SKM-1 treated with dmso at 0.1 percent for 144 hours (cell line): ENCODE data around the gene ADAM22.
"Not testable (repeated sequence)": the region's sequence is repeated elsewhere in the genome, so short reads cannot be mapped to it uniquely, and the experiment has no call there.

Source experiments
- DNase-seq: peaks from one replicate; lab custom pipeline; 2025; ENCODE audit not compliant: unreplicated experiment; lab: John Stamatoyannopoulos, UW

The ADAM22 gene, protein sequence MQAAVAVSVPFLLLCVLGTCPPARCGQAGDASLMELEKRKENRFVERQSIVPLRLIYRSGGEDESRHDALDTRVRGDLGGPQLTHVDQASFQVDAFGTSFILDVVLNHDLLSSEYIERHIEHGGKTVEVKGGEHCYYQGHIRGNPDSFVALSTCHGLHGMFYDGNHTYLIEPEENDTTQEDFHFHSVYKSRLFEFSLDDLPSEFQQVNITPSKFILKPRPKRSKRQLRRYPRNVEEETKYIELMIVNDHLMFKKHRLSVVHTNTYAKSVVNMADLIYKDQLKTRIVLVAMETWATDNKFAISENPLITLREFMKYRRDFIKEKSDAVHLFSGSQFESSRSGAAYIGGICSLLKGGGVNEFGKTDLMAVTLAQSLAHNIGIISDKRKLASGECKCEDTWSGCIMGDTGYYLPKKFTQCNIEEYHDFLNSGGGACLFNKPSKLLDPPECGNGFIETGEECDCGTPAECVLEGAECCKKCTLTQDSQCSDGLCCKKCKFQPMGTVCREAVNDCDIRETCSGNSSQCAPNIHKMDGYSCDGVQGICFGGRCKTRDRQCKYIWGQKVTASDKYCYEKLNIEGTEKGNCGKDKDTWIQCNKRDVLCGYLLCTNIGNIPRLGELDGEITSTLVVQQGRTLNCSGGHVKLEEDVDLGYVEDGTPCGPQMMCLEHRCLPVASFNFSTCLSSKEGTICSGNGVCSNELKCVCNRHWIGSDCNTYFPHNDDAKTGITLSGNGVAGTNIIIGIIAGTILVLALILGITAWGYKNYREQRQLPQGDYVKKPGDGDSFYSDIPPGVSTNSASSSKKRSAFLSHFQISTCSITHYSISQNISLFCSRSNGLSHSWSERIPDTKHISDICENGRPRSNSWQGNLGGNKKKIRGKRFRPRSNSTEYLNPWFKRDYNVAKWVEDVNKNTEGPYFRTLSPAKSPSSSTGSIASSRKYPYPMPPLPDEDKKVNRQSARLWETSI

DNA sequence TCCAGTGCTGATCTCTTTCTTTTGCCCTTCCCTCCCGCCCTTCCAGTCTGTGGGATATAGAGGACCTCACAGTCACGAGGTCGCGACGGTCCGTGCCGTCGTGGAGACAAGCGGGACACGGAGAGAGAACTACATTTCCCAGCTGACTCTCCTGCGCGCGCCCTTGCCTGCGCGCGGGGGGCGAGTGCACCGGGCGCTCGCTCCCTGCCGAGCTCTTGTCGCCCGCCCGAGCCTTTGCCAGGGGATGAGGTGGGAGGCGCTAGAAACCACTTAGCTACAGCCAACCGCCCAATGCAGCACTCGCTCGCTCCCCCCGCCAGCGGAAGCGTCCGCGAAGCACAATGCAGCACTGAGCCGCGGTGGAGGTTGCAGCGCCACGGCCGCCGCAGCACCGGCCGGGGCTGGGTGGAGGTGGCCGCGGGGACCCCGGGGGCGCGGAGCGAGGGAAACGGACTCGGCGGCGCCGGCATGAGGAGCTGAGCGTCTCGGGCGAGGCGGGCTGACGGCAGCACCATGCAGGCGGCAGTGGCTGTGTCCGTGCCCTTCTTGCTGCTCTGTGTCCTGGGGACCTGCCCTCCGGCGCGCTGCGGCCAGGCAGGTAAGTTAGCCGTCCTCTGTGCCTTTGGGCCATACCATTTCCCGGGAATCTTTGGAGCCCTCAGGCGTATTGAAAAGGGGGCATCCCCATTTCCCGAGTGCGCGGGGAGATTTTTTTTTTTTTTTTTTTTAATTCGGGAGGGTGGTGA lies at the start of gene ADAM22:
TSS of gene ADAM22 (plus strand) at position 299 of the 746 bp plus-strand sequence. CDS start at position 514, 215 bp downstream.
- peak; percentile 93 for DNase-seq

DNA sequence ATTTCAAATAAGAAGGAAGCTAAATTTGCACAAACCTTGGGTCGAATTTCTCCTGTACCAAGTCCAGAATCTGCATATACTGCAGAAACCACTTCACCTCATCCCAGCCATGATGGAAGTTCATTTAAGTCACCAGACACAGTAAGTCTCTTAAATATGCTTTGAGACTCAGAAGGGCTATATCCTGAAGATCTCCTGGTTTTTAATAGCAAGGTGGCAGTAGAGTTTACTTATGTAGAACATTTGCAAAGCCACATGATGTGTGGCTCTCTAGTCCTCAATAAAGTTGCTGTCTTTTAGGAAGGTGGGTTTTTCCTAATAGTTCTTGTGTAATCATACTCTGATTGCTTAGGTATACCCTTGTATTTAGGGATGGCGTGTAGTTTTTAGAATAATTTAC lies 49.0 kb upstream of the ADAM22 start:
- no peak for DNase-seq

DNA sequence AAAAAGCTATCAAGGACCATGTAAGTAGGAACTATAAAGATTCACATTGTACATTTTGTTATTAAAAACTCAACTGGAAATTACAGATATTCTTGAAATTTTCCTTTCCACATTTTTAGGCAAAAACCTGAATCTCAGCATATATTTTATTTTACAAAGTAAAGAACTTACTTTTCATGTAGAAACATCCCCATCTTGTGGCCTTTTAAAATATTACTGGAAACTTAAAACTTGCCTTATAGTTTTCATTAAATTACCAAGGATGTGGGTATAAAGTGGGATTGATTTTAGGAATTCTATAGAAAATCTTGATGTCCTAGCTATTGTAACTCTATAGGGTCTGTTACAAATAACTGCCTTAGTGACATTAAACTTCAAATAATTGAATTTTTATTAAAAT lies 47.2 kb upstream of the ADAM22 start:
- DNase-seq, result peak; percentile 29

DNA sequence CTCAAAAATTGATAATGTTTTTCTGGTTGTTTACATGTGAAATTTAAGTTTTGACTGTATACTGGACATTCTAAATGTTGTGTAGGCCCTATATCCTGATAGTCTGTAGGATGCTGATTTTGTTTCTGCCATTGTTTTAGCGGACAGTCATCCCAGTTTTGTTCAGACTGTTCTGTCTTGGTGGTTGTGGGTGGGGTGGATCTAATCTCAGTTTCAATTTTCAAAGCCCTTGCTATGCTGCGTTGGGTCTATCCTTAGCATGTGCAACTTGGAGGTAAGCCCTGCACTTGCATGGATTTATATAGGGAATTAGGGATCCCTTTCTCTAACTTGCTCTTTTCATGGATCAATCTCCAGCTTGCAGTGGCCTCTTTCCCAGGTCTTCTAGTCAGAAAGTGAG lies 38.7 kb upstream of the ADAM22 start:
- no peak for DNase-seq

DNA sequence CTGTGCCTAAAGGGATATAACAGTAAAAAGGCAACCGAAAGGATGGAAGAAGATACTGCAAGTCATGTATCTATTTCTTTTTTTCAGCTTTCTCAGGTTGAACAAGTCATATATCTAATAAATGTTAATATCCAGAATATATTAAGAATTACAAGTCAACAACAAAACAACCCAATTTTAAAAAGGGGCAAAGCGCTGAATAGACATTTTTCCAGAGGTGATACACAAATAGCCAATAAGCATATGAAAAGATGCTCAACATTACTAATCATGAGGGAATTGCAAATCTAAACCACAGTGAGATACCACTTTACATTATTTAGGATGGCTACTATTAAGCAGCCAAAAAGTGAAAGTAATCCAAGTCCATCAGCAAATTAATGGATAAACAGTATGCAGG lies 34.8 kb upstream of the ADAM22 start:
- no peak for DNase-seq

DNA sequence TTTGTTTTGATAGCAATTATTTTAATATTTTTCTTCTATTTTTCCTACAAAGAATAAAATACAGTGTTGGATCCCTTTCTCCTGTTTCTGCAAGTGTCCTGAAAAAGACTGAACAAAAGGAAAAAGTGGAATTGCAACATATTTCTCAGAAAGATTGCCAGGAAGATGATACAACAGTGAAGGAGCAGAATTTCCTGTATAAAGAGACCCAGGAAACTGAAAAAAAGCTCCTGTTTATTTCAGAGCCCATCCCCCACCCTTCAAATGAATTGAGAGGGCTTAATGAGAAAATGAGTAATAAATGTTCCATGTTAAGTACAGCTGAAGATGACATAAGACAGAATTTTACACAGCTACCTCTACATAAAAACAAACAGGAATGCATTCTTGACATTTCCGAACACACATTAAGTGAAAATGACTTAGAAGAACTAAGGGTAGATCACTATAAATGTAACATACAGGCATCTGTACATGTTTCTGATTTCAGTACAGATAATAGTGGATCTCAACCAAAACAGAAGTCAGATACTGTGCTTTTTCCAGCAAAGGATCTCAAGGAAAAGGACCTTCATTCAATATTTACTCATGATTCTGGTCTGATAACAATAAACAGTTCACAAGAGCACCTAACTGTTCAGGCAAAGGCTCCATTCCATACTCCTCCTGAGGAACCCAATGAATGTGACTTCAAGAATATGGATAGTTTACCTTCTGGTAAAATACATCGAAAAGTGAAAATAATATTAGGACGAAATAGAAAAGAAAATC lies 26.7 kb upstream of the ADAM22 start:
- DNase-seq, result not testable (repeated sequence)

DNA sequence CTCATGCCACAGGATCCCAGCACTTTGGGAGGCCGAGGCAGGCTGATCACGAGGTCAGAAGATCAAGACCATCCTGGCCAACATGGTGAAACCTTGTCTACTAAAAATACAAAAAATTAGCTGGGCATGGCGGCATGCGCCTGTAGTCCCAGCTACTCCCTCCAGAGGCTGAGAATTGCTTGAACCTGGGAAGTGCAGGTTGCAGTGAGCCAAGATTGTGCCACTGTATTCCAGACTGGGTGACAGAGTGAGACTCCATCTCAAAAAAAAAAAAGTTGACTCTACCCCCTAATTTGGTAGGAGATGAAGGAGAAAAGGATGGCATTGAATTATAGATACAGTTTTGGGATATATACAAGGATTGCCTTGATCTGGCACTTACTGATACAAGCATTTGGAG lies 25.2 kb upstream of the ADAM22 start:
- DNase-seq, result not testable (repeated sequence)

DNA sequence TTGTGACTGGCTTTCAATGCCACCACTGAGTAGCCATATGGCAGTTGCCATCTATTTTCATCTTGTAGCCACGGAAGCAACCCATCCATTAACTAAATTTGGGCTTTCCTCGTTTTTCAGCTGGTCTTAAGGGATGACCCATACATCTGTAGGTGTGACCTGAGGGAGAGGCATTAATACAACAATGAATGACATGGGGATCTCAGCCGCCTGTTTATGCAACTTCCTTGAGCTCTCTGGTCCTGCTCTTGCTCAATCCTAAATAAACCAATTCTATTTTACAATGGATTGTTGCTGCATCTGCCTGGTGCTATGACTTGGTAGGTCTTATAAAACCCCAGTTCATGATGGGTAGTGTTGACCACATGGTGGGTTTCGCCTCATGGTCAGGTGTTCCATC lies 21.9 kb upstream of the ADAM22 start:
- peak; percentile 11 for DNase-seq

DNA sequence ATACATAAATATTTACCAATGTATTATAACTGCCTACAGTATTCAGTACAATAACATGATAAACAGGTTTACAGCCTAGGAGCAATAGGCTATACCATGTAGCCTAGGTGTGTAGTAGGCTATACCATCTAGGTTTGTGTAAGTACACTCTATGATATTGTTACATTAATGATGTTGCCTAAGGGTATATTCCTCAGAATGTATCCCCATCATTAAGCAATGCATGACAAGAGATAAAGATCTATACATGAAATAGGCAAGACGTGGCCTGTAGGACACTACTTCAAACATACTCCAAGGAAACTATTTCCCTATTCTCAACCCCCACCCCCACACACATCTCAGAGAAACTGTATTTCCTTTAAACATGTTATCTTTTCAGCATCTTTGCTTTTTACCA lies 15.3 kb upstream of the ADAM22 start:
- DNase-seq, result no peak

DNA sequence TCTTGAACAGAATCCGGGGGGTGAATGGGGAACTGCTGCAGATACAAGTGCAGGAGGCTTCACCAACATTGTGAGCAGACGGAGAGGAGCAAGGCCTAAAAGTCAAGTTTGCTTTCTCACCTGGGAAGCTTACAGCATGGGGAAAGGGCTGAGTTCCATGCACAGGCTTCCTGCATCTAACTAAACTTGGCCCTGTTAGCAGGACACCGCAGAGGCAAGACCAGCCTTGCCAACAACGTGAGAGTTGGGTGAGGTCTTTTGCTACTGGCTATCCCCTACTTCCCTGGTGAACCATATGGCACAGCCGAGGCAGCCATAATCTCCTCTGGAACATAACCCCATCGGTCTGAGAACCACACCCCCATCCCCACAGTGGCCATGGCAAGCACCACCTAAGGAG lies 14.2 kb upstream of the ADAM22 start:
- DNase-seq, result no peak

DNA sequence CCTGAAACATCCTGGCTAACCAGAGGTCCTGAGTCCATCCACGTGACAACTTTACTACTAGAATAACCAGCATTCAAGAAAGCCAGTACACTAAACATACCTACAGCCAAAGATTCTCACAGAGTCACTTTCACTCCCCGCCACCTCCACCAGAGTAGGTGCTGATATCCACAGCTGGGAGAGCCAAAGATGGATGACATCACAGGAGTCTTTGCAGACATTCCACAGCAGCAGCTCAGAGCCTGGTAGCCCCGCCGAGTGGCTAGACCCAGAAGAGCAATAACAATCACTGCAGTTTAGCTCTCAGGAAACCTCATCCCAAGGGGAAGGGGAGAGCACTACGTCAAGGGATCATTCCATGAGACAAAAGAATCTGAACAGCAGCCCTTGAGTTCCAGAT lies 13.5 kb upstream of the ADAM22 start:
- DNase-seq, result no peak

DNA sequence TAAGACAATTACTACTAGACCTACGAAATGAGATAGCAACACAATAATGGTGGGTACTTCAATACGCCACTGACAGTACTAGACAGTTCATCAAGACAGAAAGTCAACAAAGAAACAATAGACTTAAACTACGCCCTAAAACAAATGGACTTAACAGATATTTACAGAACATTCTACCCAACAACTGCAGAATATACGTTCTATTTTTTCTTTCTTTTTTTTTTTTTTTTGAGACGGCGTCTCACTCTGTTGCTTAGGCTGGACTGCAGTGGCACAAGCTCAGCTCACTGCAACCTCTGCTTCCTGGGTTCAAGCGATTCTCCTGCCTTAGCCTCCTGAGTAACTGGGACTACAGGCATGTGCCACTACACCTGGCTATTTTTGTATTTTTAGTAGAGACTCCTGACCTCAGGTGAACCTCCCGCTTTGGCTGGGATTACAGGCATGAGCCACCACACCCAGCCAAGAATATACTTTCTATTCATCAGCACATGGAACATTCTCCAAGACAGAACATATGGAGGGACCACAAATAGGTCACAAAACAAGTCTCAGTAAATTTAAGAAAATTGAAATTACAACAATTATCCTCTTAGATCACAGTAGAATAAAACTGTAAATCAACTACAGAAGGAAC lies 11.2 kb upstream of the ADAM22 start:
- not testable (repeated sequence) for DNase-seq

DNA sequence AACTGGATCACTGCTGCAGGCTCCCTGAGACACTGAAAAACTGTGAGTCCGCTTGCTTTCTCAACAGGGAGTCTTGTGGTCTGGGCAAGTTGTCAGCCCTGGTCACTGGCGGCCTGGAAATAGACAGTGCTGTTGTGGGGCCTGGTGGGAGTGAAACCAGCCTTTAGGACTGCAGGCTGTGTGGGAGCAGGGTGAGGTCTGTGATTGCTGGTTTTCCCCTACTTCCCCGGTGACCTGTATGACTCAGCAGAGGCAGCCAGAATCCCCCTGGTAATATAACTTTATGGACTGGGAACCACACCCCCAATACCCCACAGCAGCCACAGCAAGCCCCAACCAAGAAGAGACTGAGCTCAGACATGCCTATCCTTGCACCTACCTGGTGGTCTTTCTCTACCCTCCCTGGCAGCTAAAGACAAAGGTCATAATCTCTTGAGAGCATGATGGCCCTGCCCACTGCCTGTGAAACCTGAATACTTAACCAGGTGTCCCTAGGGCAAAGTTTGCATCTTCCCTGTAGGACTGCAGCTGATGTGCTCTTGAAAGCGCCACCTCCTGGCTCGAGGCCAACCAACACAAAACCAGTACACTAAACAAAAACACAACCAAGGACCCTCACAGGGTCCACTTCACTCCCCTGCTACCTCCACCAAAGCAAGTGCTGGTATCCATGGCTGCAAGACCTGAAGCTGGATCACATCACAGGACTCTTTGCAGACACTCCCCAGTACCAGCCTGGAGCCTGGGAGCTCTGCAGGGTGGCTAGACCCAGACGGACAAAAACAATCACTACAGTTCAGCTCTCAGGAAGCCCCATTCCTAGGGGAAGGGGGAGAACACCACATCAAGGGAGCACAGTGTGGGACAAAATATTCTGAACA lies 7.2 kb upstream of the ADAM22 start:
- no peak for DNase-seq

DNA sequence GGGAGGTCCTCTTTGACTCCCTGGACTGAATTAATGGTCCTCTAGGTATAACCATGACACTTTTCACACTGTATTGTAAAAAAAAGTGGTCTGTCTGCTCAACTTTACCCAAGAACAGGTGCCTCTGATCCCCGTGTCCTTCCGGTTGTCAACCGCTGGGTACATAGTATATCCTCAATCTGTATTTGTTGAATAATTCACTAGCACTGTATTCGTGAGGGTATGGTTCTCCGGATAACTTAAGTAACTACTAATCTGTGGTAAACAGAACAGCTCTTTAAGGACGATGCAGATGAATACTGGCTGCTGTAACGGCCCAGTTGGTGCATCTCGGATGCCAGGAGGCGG lies 472 bp upstream of the ADAM22 start:
- no peak for DNase-seq

DNA sequence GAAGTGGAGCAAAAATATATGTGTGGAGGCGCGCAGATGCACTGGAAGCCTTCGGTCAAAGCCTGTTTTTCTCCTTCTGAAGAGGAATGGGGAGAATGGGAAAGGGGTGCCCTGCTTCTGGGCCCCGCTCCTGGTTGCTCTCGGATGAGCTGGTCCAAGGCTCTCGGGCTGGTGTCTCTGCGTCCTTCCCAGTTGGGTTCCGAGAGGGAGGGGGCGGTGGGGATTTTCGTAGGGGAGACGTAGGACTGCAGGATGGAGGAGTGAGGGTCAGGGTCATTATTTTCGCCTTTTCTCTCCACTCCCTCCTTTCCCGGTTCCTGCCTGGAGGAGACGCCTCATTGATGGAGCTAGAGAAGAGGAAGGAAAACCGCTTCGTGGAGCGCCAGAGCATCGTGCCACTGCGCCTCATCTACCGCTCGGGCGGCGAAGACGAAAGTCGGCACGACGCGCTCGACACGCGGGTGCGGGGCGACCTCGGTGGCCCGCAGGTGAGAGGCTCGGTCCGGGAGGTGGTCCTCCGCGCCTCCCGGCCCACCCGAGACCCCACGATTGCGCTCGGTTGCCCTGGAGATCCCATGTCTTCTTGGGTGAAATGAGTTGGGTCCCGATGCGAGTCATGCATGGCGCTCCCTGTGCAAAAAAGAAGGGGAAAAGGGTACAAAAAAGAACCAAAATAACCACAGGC lies 790 bp downstream of the ADAM22 start:
- no peak for DNase-seq

DNA sequence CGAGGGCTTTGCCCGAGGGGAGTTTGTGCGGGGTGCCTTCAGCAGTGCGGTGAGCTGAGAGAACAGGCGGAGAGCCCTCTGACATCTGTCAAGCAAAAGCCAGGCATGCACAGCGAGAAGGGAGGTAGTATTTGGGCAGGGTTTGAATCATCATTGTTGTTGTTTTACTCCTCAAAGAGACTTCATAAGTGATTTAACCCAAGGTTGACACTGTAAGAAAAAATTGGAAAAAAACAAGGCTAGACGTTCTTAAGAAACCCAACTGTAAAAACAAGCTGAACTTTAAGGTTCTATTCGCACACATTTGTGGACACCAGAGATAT lies 1.3 kb downstream of the ADAM22 start:
- DNase-seq, result no peak

DNA sequence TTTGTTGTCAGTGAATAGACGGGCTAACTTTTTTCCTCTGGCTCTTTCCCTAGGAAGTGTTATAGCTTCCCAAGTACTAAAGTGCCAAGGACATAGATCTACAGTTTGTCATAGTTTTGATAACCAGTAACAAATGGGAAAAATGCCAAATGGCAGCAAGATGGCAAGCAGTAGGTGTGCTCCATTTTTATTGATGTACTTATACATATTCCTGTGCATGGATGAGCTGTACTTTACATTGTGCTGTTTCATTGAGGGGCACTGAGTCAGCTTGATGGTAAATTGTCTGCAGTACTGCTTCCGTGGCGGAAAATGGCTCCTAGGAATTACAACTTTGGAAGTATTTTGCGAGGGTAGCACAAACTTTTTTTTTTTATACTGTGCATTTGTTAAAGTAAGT lies 7.1 kb downstream of the ADAM22 start:
- DNase-seq, result no peak

DNA sequence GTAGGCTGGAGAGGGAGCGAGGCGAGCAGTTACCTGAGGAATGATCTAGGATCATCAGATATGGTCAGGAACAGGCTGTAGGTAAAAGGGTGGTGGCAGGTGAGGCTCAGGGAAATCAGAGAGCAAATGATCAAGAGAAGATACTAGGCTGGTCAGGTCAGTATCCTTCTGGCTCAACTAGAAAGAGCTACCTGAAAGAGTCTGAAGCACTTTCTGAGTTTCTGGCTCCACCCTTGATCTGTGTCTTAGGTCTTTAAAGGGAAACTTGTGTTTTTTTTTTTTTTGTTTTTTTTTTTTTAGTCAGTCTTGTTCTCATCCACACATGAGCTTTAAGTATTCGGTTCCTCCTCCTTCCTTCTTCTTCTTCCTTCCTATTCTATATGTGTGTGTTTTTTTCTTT lies 10.5 kb downstream of the ADAM22 start:
- DNase-seq, result no peak

DNA sequence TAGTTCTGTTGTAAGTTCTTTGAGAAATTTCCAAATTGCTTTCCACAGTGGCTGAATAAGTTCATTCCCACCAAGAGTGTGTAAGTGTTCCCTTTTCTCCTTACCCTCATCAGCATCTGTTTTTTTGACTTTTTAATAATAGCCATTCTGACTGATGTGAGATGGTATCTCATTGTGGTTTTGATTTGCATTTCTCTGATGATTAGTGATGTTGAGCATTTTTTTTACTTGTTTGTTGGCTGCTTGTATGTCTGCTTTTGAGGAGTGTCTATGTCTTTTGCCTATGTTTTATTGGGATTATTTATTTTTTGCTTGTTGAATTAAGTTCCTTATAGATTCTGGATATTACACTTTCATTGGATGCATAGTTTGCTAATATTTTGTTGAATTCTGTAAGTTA lies 11.9 kb downstream of the ADAM22 start:
- not testable (repeated sequence) for DNase-seq
